NCI-H2227 treated with DMSO at 0.1 percent for 48 hours (cell line): ENCODE data around the gene OPN5.

ENCODE experiments used
- DNase-seq: peaks from one replicate; lab custom pipeline; 2025; lab: John Stamatoyannopoulos, UW

Gene OPN5

DNA sequence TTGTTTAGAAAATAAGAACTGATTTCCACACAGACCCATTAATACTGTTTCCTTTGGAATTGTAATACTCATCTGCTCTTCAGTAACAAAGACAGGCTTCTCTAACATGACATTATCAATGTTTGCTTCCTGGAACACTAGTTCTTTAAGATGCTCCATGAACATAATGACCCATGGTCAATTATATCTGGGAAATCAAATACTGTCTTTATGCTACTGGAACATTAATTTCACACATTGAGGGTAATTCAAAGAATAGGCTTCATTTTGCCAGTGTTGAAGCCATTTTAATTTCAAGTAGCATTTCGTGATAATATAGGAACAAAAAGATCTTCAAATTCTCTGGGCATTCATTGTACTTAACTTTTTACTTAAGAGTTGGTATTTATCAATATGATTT is 80.9 kb downstream of the OPN5 start:
- DNase-seq: no peak

DNA sequence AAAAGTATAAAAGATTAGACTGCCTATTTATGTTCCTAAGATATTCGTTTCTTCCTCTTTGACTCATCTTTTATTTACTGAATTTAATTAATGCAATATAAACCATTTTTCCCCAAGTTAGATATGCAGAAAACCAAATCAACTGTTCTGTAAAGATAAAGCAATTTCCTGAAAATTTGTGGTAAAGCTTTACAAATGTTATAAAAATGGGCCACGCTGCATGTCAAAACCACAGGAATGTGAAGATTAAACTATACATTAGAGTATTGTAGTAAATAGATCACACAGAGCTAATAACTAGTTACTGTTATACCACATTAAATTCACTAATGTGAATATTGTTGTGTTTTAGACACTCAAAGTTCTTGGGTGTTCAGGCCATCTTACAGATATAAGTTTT is 83.4 kb downstream of the OPN5 start:
- no peak for DNase-seq

DNA sequence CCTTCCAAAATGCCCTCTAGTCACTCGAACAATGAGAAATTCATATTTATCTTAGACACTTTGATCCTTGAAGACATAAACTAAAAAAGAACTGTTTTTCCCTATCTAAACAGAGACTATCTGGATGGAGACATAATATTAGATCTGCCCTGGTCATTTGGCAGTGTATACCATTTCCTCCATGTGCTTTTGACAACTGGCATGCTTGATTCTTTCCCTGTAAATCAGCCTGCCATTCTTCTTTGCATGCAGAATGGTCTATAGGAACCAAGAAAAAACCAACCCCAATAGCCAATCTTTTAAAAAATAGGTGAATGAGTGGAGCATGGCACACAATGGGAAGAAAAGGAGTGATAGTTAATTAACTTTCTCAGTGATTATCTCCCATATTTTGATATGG is 93.8 kb downstream of the OPN5 start:
- DNase-seq: no peak
